NCI-H1436 treated with DMSO at 0.1 percent for 48 hours (cell line): Measurements from ENCODE around the gene TPP2.

Source experiments
- DNase-seq: peaks from one replicate; lab custom pipeline; 2025; lab: John Stamatoyannopoulos, UW

The TPP2 gene

GRCh38 chr13:102657630-102658029 lies 60.8 kb downstream of the TPP2 start:
- no peak for DNase-seq

DNA sequence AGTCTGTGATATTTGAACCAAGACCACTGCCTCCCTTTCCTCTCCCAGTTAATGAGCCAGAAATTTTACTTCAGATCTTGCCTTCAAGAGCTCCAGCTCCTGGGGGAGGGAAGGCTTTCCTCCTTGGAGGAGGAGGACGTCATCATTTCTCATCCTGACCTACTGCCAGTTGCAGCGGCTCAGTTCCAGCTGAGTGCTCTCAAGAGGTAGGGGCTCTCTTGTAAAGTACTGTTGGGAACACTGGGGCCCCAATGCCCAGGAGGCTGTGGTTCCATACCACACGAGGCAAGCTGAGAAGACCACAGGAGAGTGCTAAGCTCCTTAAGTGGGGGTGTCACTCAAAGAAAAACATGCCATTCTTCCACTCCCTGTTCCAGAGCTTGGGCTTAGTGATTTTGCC lies 61.9 kb downstream of the TPP2 start:
- DNase-seq: no peak

DNA sequence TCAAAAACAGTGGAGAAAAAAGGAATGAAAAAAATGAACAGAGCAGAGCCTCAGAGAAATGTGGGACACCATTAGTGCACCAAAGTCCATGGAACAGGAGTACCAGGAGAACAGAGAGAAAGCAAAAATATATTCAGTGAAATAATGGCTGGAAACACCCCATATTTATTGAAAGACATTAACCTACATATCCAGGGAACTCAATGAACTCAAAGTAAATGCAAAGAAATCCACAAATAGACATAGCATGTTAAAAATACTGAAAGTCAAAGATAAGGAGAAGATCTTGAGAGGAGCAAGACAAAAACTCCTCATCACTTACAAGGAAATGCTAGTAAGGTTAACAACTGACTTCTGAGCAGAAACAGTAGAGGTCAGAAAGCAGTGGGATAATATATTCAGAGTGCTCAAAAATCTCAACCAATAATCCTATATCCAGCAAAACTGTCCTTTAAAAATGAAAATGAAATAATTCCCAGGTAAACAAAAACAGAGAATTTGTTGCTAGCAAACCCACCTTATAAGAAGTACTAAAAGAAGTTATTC lies 62.5 kb downstream of the TPP2 start:
- DNase-seq: no peak

GRCh38 chr13:102667023-102667422 lies 70.2 kb downstream of the TPP2 start:
- no peak for DNase-seq

- no peak for DNase-seq
These were observed 71.1 kb downstream of the TPP2 start for GRCh38 chr13:102667911-102668310.

DNA sequence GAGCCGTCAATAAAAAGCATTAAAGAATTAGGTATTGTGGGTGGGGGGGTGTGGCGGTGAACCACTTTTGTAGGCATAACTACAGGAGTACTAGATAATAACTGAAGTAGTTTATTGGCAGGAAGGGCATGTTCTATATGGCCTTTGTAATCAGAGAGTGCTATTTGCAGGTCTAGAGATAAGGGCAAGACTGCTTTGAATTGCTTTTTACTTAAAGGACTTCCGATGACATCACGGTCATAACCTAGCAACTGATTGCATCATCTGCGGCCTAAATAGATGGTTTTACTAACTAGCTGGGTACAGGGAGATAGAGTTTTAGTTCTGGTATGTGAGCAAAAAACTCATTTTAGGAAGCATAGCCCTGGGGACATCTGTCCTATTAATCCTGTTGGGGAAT lies 73.3 kb downstream of the TPP2 start:
- DNase-seq: no peak

GRCh38 chr13:102675115-102675514 lies 78.3 kb downstream of the TPP2 start:
- DNase-seq: no peak

DNA sequence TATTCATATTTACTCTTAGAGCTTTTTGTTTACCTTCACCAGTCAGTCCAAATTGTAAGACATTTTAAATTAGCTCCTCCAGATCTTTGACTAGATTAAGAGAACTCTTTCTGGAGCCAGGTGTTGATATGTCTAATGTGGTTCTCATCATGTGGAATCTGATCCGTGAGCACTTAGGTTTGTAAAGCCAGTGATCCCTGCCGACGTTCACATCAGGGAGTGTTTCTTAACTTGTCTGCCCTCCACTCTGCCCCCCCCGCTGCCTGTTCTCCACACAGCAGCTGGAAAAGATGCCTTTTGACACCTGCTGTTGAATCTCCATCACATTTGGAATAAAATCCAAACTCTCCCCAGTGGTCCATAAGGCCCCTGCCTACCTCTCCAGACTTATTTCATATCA lies 80.3 kb downstream of the TPP2 start:
- DNase-seq: no peak

GRCh38 chr13:102678339-102679107 lies 81.7 kb downstream of the TPP2 start:
- no peak for DNase-seq

- no peak for DNase-seq
These were observed 82.8 kb downstream of the TPP2 start for GRCh38 chr13:102679449-102680132.

GRCh38 chr13:102680133-102680717 lies 83.4 kb downstream of the TPP2 start:
- no peak for DNase-seq

- DNase-seq: no peak
These were observed 84.3 kb downstream of the TPP2 start for GRCh38 chr13:102680842-102681740.

GRCh38 chr13:102682211-102682610 lies 85.4 kb downstream of the TPP2 start:
- no peak for DNase-seq

DNA sequence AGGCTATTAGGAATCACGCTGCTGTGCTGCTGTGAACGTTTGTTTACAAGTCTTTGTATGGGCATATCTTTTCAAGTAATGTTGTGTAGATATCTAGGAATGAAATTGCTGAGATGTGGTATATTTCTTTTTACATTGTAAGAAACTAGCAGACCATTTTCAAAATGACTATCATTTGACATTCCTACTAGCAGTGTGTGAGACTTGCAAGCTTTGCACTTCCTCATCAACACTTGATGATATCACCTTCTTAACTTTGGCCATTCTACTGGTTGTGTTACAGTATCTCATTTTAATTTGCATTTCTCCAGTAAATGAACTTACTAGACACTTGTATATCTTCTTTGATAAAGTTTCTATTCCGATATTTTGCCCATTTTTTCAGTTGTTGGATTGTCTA lies 85.9 kb downstream of the TPP2 start:
- DNase-seq: no peak

GRCh38 chr13:102683637-102684036 lies 86.9 kb downstream of the TPP2 start:
- no peak for DNase-seq

DNA sequence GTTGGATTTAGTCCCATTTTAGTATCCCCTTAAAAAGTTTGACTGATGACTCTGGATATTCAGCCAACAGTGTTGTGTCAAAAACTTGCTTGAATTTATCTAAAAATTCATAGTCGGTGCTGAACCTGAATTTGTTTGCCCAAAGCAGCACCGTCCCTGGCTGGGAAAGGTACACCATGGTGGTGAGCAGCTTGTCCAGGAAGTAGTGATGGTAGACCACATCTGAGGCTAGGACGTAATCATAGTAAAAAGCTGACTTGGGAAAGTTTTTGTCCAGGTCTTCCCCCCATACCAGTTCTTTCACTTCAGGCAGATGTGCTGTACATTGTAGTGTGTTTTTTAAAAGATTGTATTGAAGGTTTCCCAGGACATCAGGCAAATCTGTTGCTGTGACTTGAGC lies 89.2 kb downstream of the TPP2 start:
- no peak for DNase-seq

DNA sequence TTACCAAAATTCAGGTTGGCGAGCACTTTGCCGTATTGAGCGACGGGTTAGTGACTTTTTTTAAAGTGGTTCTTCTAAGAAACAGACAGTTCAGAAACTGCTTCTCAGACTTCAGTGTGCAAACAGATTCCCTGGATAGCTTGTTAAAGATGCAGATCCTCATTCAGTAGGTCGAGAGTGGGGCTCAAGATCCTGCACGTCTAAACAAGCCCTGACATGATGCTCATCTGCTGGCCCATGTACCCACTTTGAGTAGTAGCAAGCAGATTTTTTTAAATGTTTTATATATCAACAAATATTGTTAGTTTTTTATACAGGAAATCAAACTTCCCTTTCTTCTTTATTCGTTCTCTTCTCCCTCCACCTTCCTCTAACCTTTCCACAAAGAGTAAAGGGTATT lies 90.7 kb downstream of the TPP2 start:
- DNase-seq: no peak

DNA sequence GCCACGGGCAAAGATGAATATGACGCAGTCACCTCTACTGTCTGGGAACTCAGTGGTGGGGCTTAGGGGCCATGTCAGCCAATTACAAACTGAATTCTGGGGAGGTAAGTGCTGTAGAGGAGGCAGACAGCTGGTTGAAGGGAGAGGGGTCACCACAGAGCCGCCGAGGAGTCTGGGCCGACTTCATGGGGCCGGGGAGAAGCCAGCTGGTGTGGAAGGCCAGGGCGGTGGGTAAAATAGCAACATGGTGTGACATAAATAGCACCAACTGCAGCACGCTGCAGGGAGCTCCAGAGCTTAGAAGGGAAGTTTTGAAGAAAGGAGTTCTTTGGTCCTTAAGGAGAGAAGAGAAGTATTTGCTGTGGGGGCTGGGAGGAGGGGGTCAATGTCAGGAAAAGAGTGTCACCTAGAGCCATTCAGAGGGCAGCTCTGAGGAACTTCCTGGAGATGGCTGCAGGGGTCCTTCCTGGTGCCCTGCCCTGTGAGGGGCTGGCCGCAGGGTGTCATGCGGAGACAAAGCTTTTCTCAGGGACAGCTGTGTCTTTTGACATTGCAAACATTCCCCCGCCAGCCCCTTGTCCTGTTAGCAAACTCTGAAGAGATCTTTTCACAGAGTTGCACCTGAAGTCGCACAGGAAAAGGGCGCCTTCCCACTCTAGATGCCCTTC lies 91.7 kb downstream of the TPP2 start:
- DNase-seq: no peak

DNA sequence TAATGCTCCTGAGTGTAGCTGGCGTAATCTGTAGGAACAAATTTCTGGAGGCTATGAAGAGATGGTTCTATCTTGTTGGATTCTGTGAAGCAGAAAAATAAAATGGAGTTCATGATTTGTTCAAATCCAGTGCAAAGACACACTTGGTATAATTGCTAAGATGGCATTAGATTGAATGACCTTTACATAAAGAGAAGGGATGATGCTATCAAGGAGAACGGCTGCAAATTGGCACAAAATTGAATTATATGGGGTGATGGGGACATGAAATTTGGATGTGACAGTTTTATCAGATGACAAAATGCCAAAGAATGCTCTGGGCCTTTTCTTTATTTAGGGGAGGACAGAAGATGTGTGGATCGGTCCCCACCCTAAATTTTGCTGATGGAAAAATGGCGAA lies 94.1 kb downstream of the TPP2 start:
- no peak for DNase-seq

- DNase-seq: no peak
These were observed 95.7 kb downstream of the TPP2 start for GRCh38 chr13:102692491-102692826.

DNA sequence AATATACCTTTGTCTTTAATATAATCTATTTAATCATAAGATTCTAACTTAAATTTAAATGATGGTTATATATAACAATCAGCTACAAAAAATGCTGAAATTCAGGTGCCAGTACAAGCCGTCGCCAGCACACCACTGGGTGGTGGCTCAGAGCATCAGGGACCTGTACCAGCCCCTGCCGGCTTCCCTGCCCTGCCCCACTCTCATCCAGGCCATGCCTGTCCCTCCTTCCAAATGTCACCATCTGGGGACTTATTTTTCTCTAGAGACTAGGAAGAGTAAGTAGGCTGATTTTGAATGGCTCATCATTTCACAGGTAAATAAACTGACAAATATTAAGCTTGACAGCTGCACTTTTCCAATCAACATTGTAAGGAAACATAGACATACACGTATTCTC lies 96.5 kb downstream of the TPP2 start:
- no peak for DNase-seq

DNA sequence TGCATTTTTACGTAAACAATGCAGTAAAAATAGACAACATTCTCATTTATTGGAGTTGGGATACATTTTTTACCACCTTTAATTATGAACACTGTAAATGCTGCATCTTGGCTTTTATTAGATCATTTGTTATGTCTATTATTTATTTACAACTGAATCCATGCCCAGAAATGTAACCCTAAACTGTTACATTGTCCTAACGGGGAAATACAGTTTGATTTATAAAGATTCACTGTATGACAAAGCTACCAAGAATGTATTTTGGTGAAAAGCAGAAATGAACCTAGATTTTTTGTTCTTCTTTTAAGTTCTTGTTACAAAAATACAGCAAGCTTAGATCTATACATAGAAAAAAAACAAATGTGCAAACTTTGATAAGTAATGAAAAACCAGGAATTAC lies 97.0 kb downstream of the TPP2 start:
- no peak for DNase-seq
